HepG2 (cell line): ENCODE results near the gene LIME1. TPM values are rescaled to one million over a fixed set of nuclear protein-coding genes. Genes with fewer than 3 reads are reported as not detected.

Source experiments
- CC2D1A ChIP-seq: sonication (generic); formaldehyde crosslinking; IDR thresholded peaks from 2 replicates; pipeline ENCODE4 v1.8.1; 2023; ENCODE audit warnings: mild to moderate bottlenecking, missing genetic modification reagents
- CHD2 ChIP-seq: IDR thresholded peaks from 2 replicates; pipeline ENCODE4 v1.6.1; 2011; ENCODE audit warnings: low read depth, low read length, improper control_type of control experiment
- HINFP ChIP-seq: sonication (generic); formaldehyde crosslinking; IDR thresholded peaks from 2 replicates; pipeline ENCODE4 v1.4.0; 2020; ENCODE audit warnings: low read depth, mild to moderate bottlenecking, missing genetic modification reagents
- HNRNPL ChIP-seq: fragments of 200-400 bp; formaldehyde crosslinking; IDR thresholded peaks from 2 replicates; pipeline ENCODE4 v1.6.1; 2017; ENCODE audit warnings: mild to moderate bottlenecking, low read depth, low read length
- KDM1A ChIP-seq: IDR thresholded peaks from 2 replicates; pipeline ENCODE4 v1.6.1; 2016; ENCODE audit warnings: missing compliant biosample characterization
- MAFF ChIP-seq: IDR thresholded peaks from 2 replicates; pipeline ENCODE4 v1.6.1; 2011; ENCODE audit warnings: low read depth, low read length, improper control_type of control experiment
- MIXL1 ChIP-seq: IDR thresholded peaks from 2 replicates; pipeline ENCODE4 v1.6.1; 2016
- MXD4 ChIP-seq: IDR thresholded peaks from 2 replicates; pipeline ENCODE4 v1.6.1; 2016; ENCODE audit warnings: mild to moderate bottlenecking, missing biosample characterization, missing genetic modification reagents
- PBX3 ChIP-seq: sonication (generic); formaldehyde crosslinking; IDR thresholded peaks from 2 replicates; pipeline ENCODE4 v1.8.1; 2023; ENCODE audit warnings: missing genetic modification reagents, inconsistent platforms, borderline replicate concordance
- PITX1 ChIP-seq: sonication (generic); formaldehyde crosslinking; IDR thresholded peaks from 2 replicates; pipeline ENCODE4 v1.5.1; 2020; ENCODE audit warnings: mild to moderate bottlenecking, missing genetic modification reagents
- SNAPC4 ChIP-seq: sonication (generic); formaldehyde crosslinking; IDR thresholded peaks from 2 replicates; pipeline ENCODE4 v1.4.0; 2020; ENCODE audit warnings: mild to moderate bottlenecking, missing genetic modification reagents
- SNRNP70 ChIP-seq: fragments of 200-400 bp; formaldehyde crosslinking; IDR thresholded peaks from 2 replicates; pipeline ENCODE4 v1.6.1; 2017; ENCODE audit warnings: mild to moderate bottlenecking, low read depth, low read length, moderate library complexity
- SOX5 ChIP-seq: IDR thresholded peaks from 2 replicates; pipeline ENCODE4 v1.6.1; 2016; ENCODE audit warnings: borderline replicate concordance
- SRF ChIP-seq: IDR thresholded peaks from 2 replicates; pipeline ENCODE4 v1.6.1; 2011; ENCODE audit warnings: mild to moderate bottlenecking, low read depth, low read length, moderate library complexity
- ZBTB46 ChIP-seq: sonication (generic); formaldehyde crosslinking; IDR thresholded peaks from 2 replicates; pipeline ENCODE4 v1.4.0; 2020; ENCODE audit warnings: mild to moderate bottlenecking, missing genetic modification reagents, borderline replicate concordance
- ZFP1 ChIP-seq: IDR thresholded peaks from 2 replicates; pipeline ENCODE4 v1.6.1; 2016
- ZNF275 ChIP-seq: sonication (generic); formaldehyde crosslinking; IDR thresholded peaks from 2 replicates; pipeline ENCODE4 v1.8.0; 2022; ENCODE audit warnings: missing genetic modification reagents, mild to moderate bottlenecking, inconsistent platforms, borderline replicate concordance
- ZNF737 ChIP-seq: sonication (generic); formaldehyde crosslinking; IDR thresholded peaks from 2 replicates; pipeline ENCODE4 v1.5.0; 2020; ENCODE audit warnings: missing genetic modification reagents, mild to moderate bottlenecking, borderline replicate concordance
- ZNF776 ChIP-seq: sonication (generic); formaldehyde crosslinking; IDR thresholded peaks from 2 replicates; pipeline ENCODE4 v1.4.0; 2020; ENCODE audit warnings: mild to moderate bottlenecking, missing genetic modification reagents
- ZNF850 ChIP-seq: sonication (generic); formaldehyde crosslinking; conservative IDR thresholded peaks from 2 replicates; pipeline ENCODE4 v1.9.0; 2021; ENCODE audit warnings: mild to moderate bottlenecking, missing genetic modification reagents
- polyA plus RNA-seq, 8 experiments: library from polyadenylated mRNA; depleted of rRNA in 3 of 8; stranded (reverse) in 7 of 8; unstranded in 1 of 8; fragments of >200 nt; fragmentation: Illumina TruSeq in 4 of 8; extraction: Trizol in 4 of 8; gene quantifications; 2 replicates each; pipeline versions ENCODE4 v1.2.1 to v1.2.3, GENCODE V29; 2011 to 2016; ENCODE audit warnings: low read depth in 4 of 8, missing spikeins in 1 of 8, mixed read lengths in 1 of 8; ENCODE audit not compliant: insufficient read depth in 1 of 8
- total RNA-seq, 5 experiments: library from RNA; depleted of rRNA; stranded (reverse); fragments of >200 nt; fragmentation: Illumina TruSeq; extraction: Trizol; gene quantifications; 2 replicates each; pipeline ENCODE4 v1.2.3, GENCODE V29; 2016; ENCODE audit warnings: low read depth in 1 of 5

The LIME1 gene
- total and polyA plus RNA-seq, 2 of the 13 experiments (the other 11 are each of a cell fraction or from before 2014, with no cell fraction given) = 13.0 to 61.5 TPM

GRCh38 chr20:63748070-63748933 lies 11.8 kb downstream of the LIME1 start (continued):
- no peak for TF ChIP-seq SNAPC4 (CRISPR knock-in tag)
- TF ChIP-seq ZNF737 (CRISPR knock-in tag) = 0 out of 2 replicates have a peak, but pooled peaks have one; percentile 4
- no peak for TF ChIP-seq MAFF
- TF ChIP-seq ZFP1 = no peak
- no peak for TF ChIP-seq MIXL1 (CRISPR knock-in tag)
- TF ChIP-seq SNRNP70 = no peak
- TF ChIP-seq KDM1A = no peak
- TF ChIP-seq PBX3 (CRISPR knock-in tag) = no peak
- no peak for TF ChIP-seq CHD2
- no peak for TF ChIP-seq HNRNPL
- TF ChIP-seq PITX1 = peak; percentile 40; the same call in 1 of the 2 replicates
- no peak for TF ChIP-seq ZNF776 (CRISPR knock-in tag)
- TF ChIP-seq SRF = no peak
- TF ChIP-seq MXD4 (CRISPR knock-in tag) = no peak
- no peak for TF ChIP-seq CC2D1A (CRISPR knock-in tag)
- no peak for TF ChIP-seq HINFP
- TF ChIP-seq ZNF850 = no peak
- TF ChIP-seq SOX5 (CRISPR knock-in tag) = no peak
- no peak for TF ChIP-seq ZBTB46 (CRISPR knock-in tag)
- TF ChIP-seq ZNF275 = no peak
